H9 (cell line): Measurements from ENCODE around the gene INTS3. TPM values are rescaled to one million over a fixed set of nuclear protein-coding genes. Genes with fewer than 3 reads are reported as not detected.

ENCODE experiments used
- DNase-seq: peaks from one replicate; pipeline ENCODE4 v3.0.0-alpha.2; 2017
- H2AFZ ChIP-seq: one replicate; pipeline ENCODE4 v1.6.1; 2013; ENCODE audit warnings: mild to moderate bottlenecking, low read length, control low read depth, moderate library complexity
- H2AK5ac ChIP-seq: 2 replicates; pipeline ENCODE4 v1.6.1; 2013; ENCODE audit warnings: low read length, control low read depth, mixed read lengths; ENCODE audit not compliant: insufficient read length
- H2BK120ac ChIP-seq: one replicate; pipeline ENCODE4 v1.6.1; 2013; ENCODE audit warnings: low read depth, mild to moderate bottlenecking, low read length, control low read depth, inconsistent platforms; ENCODE audit not compliant: poor library complexity, severe bottlenecking
- H2BK12ac ChIP-seq: 2 replicates; pipeline ENCODE4 v1.6.1; 2013; ENCODE audit warnings: low read length, control low read depth, mixed read lengths, low read depth; ENCODE audit not compliant: insufficient read length
- H2BK15ac ChIP-seq: 2 replicates; pipeline ENCODE4 v1.6.1; 2013; ENCODE audit warnings: low read depth, low read length, control low read depth
- H2BK20ac ChIP-seq: one replicate; pipeline ENCODE4 v1.6.1; 2013; ENCODE audit warnings: low read depth, mild to moderate bottlenecking, low read length, control low read depth, inconsistent platforms; ENCODE audit not compliant: poor library complexity, severe bottlenecking
- H2BK5ac ChIP-seq: 2 replicates; pipeline ENCODE4 v1.6.1; 2013; ENCODE audit warnings: low read length, control low read depth, mixed read lengths; ENCODE audit not compliant: insufficient read length
- H3K14ac ChIP-seq: 2 replicates; pipeline ENCODE4 v1.6.1; 2013; ENCODE audit warnings: low read length, control low read depth; ENCODE audit not compliant: insufficient read depth
- H3K18ac ChIP-seq: 2 replicates; pipeline ENCODE4 v1.6.1; 2013; ENCODE audit warnings: low read depth, mild to moderate bottlenecking, mixed read lengths, low read length, control low read depth; ENCODE audit not compliant: insufficient read length
- H3K23ac ChIP-seq: 2 replicates; pipeline ENCODE4 v1.6.1; 2013; ENCODE audit warnings: low read length, control low read depth, mixed read lengths, low read depth; ENCODE audit not compliant: insufficient read length
- H3K23me2 ChIP-seq: 2 replicates; pipeline ENCODE4 v1.6.1; 2013; ENCODE audit warnings: low read depth, mild to moderate bottlenecking, mixed read lengths, low read length, control low read depth; ENCODE audit not compliant: insufficient read length, poor library complexity, severe bottlenecking
- H3K27ac ChIP-seq: 2 replicates; pipeline ENCODE4 v1.5.1; 2013; ENCODE audit warnings: low read length, control low read depth, mixed read lengths, low read depth; ENCODE audit not compliant: insufficient read length
- H3K27me3 ChIP-seq: 2 replicates; pipeline ENCODE4 v1.6.1; 2013; ENCODE audit warnings: low read length, control low read depth, inconsistent platforms; ENCODE audit not compliant: insufficient read depth
- H3K4ac ChIP-seq: 2 replicates; pipeline ENCODE4 v1.6.1; 2013; ENCODE audit warnings: low read depth, mild to moderate bottlenecking, control low read depth, inconsistent platforms, low read length, moderate library complexity
- H3K4me1 ChIP-seq: 2 replicates; pipeline ENCODE4 v1.6.1; 2013; ENCODE audit warnings: low read length, control low read depth, inconsistent platforms; ENCODE audit not compliant: insufficient read depth
- H3K4me2 ChIP-seq: 2 replicates; pipeline ENCODE4 v1.6.1; 2013; ENCODE audit warnings: low read length, control low read depth, mixed read lengths; ENCODE audit not compliant: insufficient read length, insufficient read depth
- H3K56ac ChIP-seq: 2 replicates; pipeline ENCODE4 v1.6.1; 2013; ENCODE audit warnings: low read depth, mild to moderate bottlenecking, mixed read lengths, low read length, control low read depth; ENCODE audit not compliant: insufficient read length
- H3K79me1 ChIP-seq: 2 replicates; pipeline ENCODE4 v1.6.1; 2013; ENCODE audit warnings: low read depth, mild to moderate bottlenecking, moderate library complexity, low read length, control low read depth, inconsistent platforms; ENCODE audit not compliant: insufficient read depth, poor library complexity, severe bottlenecking
- H3K79me2 ChIP-seq: 2 replicates; pipeline ENCODE4 v1.6.1; 2013; ENCODE audit warnings: low read length, control low read depth, inconsistent platforms; ENCODE audit not compliant: insufficient read depth
- H3K9ac ChIP-seq: 2 replicates; pipeline ENCODE4 v1.6.1; 2013; ENCODE audit warnings: low read length, control low read depth, mixed read lengths; ENCODE audit not compliant: insufficient read length; ENCODE audit errors: extremely low read depth
- H3K9me3 ChIP-seq: one replicate; pipeline ENCODE4 v1.6.1; 2013; ENCODE audit warnings: low read depth, low read length, inconsistent platforms; ENCODE audit not compliant: control insufficient read depth
- H3T11ph ChIP-seq: one replicate; pipeline ENCODE4 v1.6.1; 2013; ENCODE audit warnings: mild to moderate bottlenecking, low read length, control low read depth, inconsistent platforms
- H4K20me1 ChIP-seq: one replicate; pipeline ENCODE4 v1.6.1; 2013; ENCODE audit not compliant: control insufficient read depth, insufficient read length, insufficient read depth
- H4K5ac ChIP-seq: 2 replicates; pipeline ENCODE4 v1.6.1; 2013; ENCODE audit warnings: low read depth, mild to moderate bottlenecking, mixed read lengths, low read length, control low read depth; ENCODE audit not compliant: insufficient read length
- H4K8ac ChIP-seq: replicated peaks from 2 replicates; pipeline ENCODE4 v1.6.1; 2013; ENCODE audit warnings: low read length, control low read depth, mixed read lengths, low read depth; ENCODE audit not compliant: insufficient read length
- H4K91ac ChIP-seq: 2 replicates; pipeline ENCODE4 v1.6.1; 2013; ENCODE audit warnings: low read depth, mild to moderate bottlenecking, moderate library complexity, mixed read lengths, low read length, control low read depth; ENCODE audit not compliant: insufficient read length
- H3K27ac Mint-ChIP-seq, 3 experiments: 2 replicates in 2 of 3; 3 replicates in 1 of 3; pipeline ENCODE4 v1.8.0; 2020 to 2021; ENCODE audit warnings: mixed read lengths in 3 of 3, mild to moderate bottlenecking in 1 of 3, moderate library complexity in 1 of 3
- H3K27me3 Mint-ChIP-seq: 2 replicates; pipeline ENCODE4 v1.8.0; 2021; ENCODE audit warnings: low read depth, mild to moderate bottlenecking, moderate library complexity, mixed read lengths
- H3K36me3 Mint-ChIP-seq, 3 experiments: 2 replicates in 2 of 3; 3 replicates in 1 of 3; pipeline ENCODE4 v1.8.0; 2020 to 2021; ENCODE audit warnings: low read depth in 3 of 3, mixed read lengths in 3 of 3; ENCODE audit not compliant: insufficient read depth in 1 of 3
- H3K4me1 Mint-ChIP-seq, 2 experiments: 2 replicates each; pipeline ENCODE4 v1.8.0; 2020; ENCODE audit warnings: mixed read lengths in 2 of 2
- H3K4me3 Mint-ChIP-seq, 2 experiments: 2 replicates in 1 of 2; 3 replicates in 1 of 2; pipeline ENCODE4 v1.8.0; 2020 to 2021; ENCODE audit warnings: mild to moderate bottlenecking in 2 of 2, mixed read lengths in 2 of 2, moderate library complexity in 1 of 2
- H3K9me3 Mint-ChIP-seq, 2 experiments: 2 replicates in 1 of 2; 3 replicates in 1 of 2; pipeline ENCODE4 v1.8.0; 2020; ENCODE audit warnings: mild to moderate bottlenecking in 2 of 2, mixed read lengths in 2 of 2, moderate library complexity in 1 of 2
- WGBS: extraction: QIAGEN DNeasy Blood & Tissue Kit; methylation state at CpG from one replicate; pipeline ENCODE4 v1.1.7; 2013; ENCODE audit warnings: missing lambda C conversion rate, low lambda C conversion rate, mixed read lengths; ENCODE audit not compliant: insufficient read length; ENCODE audit errors: extremely low coverage; 5-methylcytosine and 5-hydroxymethylcytosine counted together
- total RNA-seq: library from RNA; stranded (reverse); gene quantifications from 2 replicates; pipeline ENCODE4 v1.2.1, GENCODE V29; 2021
- TF ChIP-seq, protein P1 (sequence below): fragments of 200-600 bp; sonication (generic); conservative IDR thresholded peaks from 3 replicates; pipeline ENCODE4 v1.8.0; 2021; ENCODE audit warnings: antibody characterized with exemption, mild to moderate bottlenecking

INTS3 gene
- total RNA-seq, 1 experiment from 2014 or later: 67.1 TPM

DNA sequence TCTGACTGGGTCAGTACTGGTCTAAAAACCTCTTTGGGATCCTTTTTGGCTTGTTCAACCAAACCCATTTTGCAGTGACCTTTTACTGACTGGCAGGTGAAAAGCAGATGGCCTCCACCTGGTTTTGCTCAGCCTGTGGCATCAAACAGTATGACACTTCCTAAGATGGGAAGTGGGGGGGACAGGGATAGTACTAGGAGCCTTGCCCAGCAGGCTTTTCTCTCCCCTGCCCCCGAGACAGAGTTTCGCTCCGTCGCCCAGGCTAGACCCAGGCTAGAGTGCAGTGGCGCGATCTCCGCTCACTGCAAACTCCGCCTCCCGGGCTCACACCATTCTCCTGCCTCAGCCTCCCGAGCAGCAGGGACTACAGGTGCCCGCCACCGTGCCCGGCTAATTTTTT is 18.3 kb downstream of the INTS3 start:
- H3K4me2 ChIP-seq: peak overlapping the region; percentile 11
- TF ChIP-seq, protein P1, sequence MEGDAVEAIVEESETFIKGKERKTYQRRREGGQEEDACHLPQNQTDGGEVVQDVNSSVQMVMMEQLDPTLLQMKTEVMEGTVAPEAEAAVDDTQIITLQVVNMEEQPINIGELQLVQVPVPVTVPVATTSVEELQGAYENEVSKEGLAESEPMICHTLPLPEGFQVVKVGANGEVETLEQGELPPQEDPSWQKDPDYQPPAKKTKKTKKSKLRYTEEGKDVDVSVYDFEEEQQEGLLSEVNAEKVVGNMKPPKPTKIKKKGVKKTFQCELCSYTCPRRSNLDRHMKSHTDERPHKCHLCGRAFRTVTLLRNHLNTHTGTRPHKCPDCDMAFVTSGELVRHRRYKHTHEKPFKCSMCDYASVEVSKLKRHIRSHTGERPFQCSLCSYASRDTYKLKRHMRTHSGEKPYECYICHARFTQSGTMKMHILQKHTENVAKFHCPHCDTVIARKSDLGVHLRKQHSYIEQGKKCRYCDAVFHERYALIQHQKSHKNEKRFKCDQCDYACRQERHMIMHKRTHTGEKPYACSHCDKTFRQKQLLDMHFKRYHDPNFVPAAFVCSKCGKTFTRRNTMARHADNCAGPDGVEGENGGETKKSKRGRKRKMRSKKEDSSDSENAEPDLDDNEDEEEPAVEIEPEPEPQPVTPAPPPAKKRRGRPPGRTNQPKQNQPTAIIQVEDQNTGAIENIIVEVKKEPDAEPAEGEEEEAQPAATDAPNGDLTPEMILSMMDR: no peak
- H3K4me1 ChIP-seq: peaks cover 27% of the 10 kb centered on the region
- H3K9me3 ChIP-seq: no peaks in the 10 kb centered on the region
- no peak overlapping the region for H3K9ac ChIP-seq
- no peak overlapping the region for H4K5ac ChIP-seq
- H3K23me2 ChIP-seq: peaks cover 3% of the 10 kb centered on the region
- H2AFZ ChIP-seq: no peak overlapping the region
- WGBS: no CpG with 5 or more reads among the region's 13 CpGs
- no peak overlapping the region for H3K23ac ChIP-seq
- Mint-ChIP-seq H3K4me3 (peak overlapping the region in 1 of 2 experiments; percentile 71; a peak in 3 of 5 replicates), H3K4me1 (peaks cover 60 to 74% of the 10 kb centered on the region in 2 experiments), H3K27ac (peak overlapping the region; percentile 80 to 98 (median 97)), H3K27me3 (peaks cover 11% of the 10 kb centered on the region), H3K36me3 (peaks cover 37 to 89% (median 62%) of the 10 kb centered on the region in 3 experiments), H3K9me3 (no peaks in the 10 kb centered on the region)
- no peak overlapping the region for H3K14ac ChIP-seq
- H3K4ac ChIP-seq: no peak overlapping the region
- no peak overlapping the region for H2BK12ac ChIP-seq
- no peak overlapping the region for H4K8ac ChIP-seq
- H2AK5ac ChIP-seq: no peak overlapping the region
- H2BK120ac ChIP-seq: no peak overlapping the region
- H3K27me3 ChIP-seq: peaks cover under 1% of the 10 kb centered on the region; the same call in 1 of the 2 replicates
- no peak overlapping the region for H4K91ac ChIP-seq
- no peaks in the 10 kb centered on the region for H3K79me2 ChIP-seq
- no peaks in the 10 kb centered on the region for H4K20me1 ChIP-seq
- peak overlapping the region; percentile 88 for H3K27ac ChIP-seq
- no peak overlapping the region for H2BK15ac ChIP-seq
- no peak overlapping the region for H3K56ac ChIP-seq
- peaks cover 3% of the 10 kb centered on the region for H3K79me1 ChIP-seq
- no peak overlapping the region for H2BK5ac ChIP-seq
- peak; percentile 56 for DNase-seq
- no peak overlapping the region for H3K18ac ChIP-seq
- H3T11ph ChIP-seq: no peak overlapping the region
- H2BK20ac ChIP-seq: no peak overlapping the region
